Stimulated activated effector memory CD8-positive, alpha-beta T cell treated with anti-CD3 and anti-CD28 coated beads, Interleukin-12 subunit alpha, Interleukin-12 subunit beta, amount 100 ng/mL, for 72 hours (primary cell): ENCODE measurements around the gene SCAPER.
"Not testable (repeated sequence)": the region's sequence is repeated elsewhere in the genome, so short reads cannot be mapped to it uniquely, and the experiment has no call there.

Experiments used
- ATAC-seq: fragments of 150-1000 bp; cut with Tn5 transposase; 2 replicates; pipeline ENCODE4 v1.10.0; 2021
- DNase-seq, 2 donors: peaks; one replicate each; pipeline ENCODE4 v3.0.0; 2021 to 2022; ENCODE audit warnings: low spot score in 2 of 2
- H3K27ac Mint-ChIP-seq: one replicate; pipeline ENCODE4 v1.8.0; 2022; ENCODE audit warnings: mild to moderate bottlenecking, mixed read lengths
- H3K36me3 Mint-ChIP-seq: one replicate; pipeline ENCODE4 v1.8.0; 2022; ENCODE audit warnings: mild to moderate bottlenecking, mixed read lengths
- H3K4me1 Mint-ChIP-seq: one replicate; pipeline ENCODE4 v1.8.0; 2022; ENCODE audit warnings: mixed read lengths
- H3K4me3 Mint-ChIP-seq: one replicate; pipeline ENCODE4 v1.8.0; 2022; ENCODE audit warnings: mild to moderate bottlenecking, mixed read lengths
- H3K9me3 Mint-ChIP-seq: one replicate; pipeline ENCODE4 v1.8.0; 2022; ENCODE audit warnings: mixed read lengths

The SCAPER gene

GRCh38 chr15:76325704-76326103 lies 579.4 kb downstream of the SCAPER start:
- Mint-ChIP-seq H3K9me3 (no peaks in the 10 kb centered on the region), H3K4me1 (no peaks in the 10 kb centered on the region), H3K36me3 (no peaks in the 10 kb centered on the region), H3K27ac (no peak overlapping the region), H3K4me3 (no peak overlapping the region)
- ATAC-seq: no peak
- no peak for DNase-seq

GRCh38 chr15:76324066-76324465 lies 581.1 kb downstream of the SCAPER start:
- ATAC-seq (no peak), DNase-seq (no peak)
- no peaks in the 10 kb centered on the region for H3K4me1 Mint-ChIP-seq

GRCh38 chr15:76321602-76322001 lies 583.5 kb downstream of the SCAPER start:
- H3K36me3 Mint-ChIP-seq: no peaks in the 10 kb centered on the region
- H3K9me3 Mint-ChIP-seq: no peaks in the 10 kb centered on the region
- ATAC-seq (no peak), DNase-seq (no peak)
- H3K4me3 Mint-ChIP-seq: no peak overlapping the region
- H3K4me1 Mint-ChIP-seq: no peaks in the 10 kb centered on the region
- H3K27ac Mint-ChIP-seq: no peak overlapping the region

More at GRCh38 chr15:76324066-76324465, 581.1 kb downstream of the SCAPER start:
- Mint-ChIP-seq H3K9me3 (no peaks in the 10 kb centered on the region), H3K27ac (no peak overlapping the region), H3K4me3 (no peak overlapping the region), H3K36me3 (no peaks in the 10 kb centered on the region)

GRCh38 chr15:76321171-76321570 lies 584.0 kb downstream of the SCAPER start:
- ATAC-seq: no peak
- no peaks in the 10 kb centered on the region for H3K9me3 Mint-ChIP-seq
- no peaks in the 10 kb centered on the region for H3K36me3 Mint-ChIP-seq
- DNase-seq: no peak
- H3K4me3 Mint-ChIP-seq: no peak overlapping the region
- H3K27ac Mint-ChIP-seq: no peak overlapping the region
- H3K4me1 Mint-ChIP-seq: no peaks in the 10 kb centered on the region

GRCh38 chr15:76320012-76320411 lies 585.1 kb downstream of the SCAPER start:
- DNase-seq (no peak), ATAC-seq (no peak)
- Mint-ChIP-seq H3K36me3 (no peaks in the 10 kb centered on the region), H3K9me3 (no peaks in the 10 kb centered on the region), H3K4me1 (no peaks in the 10 kb centered on the region), H3K27ac (no peak overlapping the region), H3K4me3 (no peak overlapping the region)

GRCh38 chr15:76313731-76314130 lies 591.4 kb downstream of the SCAPER start:
- H3K4me3 Mint-ChIP-seq: no peak overlapping the region
- DNase-seq (no peak), ATAC-seq (no peak)
- H3K4me1 Mint-ChIP-seq: peaks cover 15% of the 10 kb centered on the region
- H3K9me3 Mint-ChIP-seq: no peaks in the 10 kb centered on the region
- no peak overlapping the region for H3K27ac Mint-ChIP-seq
- H3K36me3 Mint-ChIP-seq: peaks cover 11% of the 10 kb centered on the region

- not testable (repeated sequence) for H3K9me3 Mint-ChIP-seq, H3K27ac Mint-ChIP-seq, ATAC-seq, DNase-seq
- Mint-ChIP-seq H3K4me1 (peaks cover 15% of the 10 kb centered on the region), H3K4me3 (peak overlapping the region; percentile 77), H3K36me3 (peaks cover 11% of the 10 kb centered on the region)
Measured at GRCh38 chr15:76313175-76313567, 592.0 kb downstream of the SCAPER start.

- DNase-seq (no peak), ATAC-seq (no peak)
- Mint-ChIP-seq H3K4me1 (peaks cover 15% of the 10 kb centered on the region), H3K27ac (no peak overlapping the region), H3K4me3 (peak overlapping the region; percentile 77), H3K36me3 (peaks cover 11% of the 10 kb centered on the region), H3K9me3 (no peaks in the 10 kb centered on the region)
Measured at GRCh38 chr15:76312540-76313174, 592.5 kb downstream of the SCAPER start.

GRCh38 chr15:76311100-76311953 lies 593.8 kb downstream of the SCAPER start, which contains the start of gene ETFA:
ETFA (minus strand) TSS chr15:76311469; CDS start chr15:76311388, 81 bp downstream.
- peaks cover 15% of the 10 kb centered on the region for H3K4me1 Mint-ChIP-seq
- DNase-seq (peak; percentile 93 to 96), ATAC-seq (peak; percentile 99)
- peaks cover 16% of the 10 kb centered on the region for H3K36me3 Mint-ChIP-seq
- no peaks in the 10 kb centered on the region for H3K9me3 Mint-ChIP-seq
- H3K4me3 Mint-ChIP-seq: peak within 1 kb of the TSS; percentile 77
- H3K27ac Mint-ChIP-seq: peak within 1 kb of the TSS; percentile 86

GRCh38 chr15:76310475-76311099 lies 594.6 kb downstream of the SCAPER start:
- Mint-ChIP-seq H3K4me3 (peak overlapping the region; percentile 77), H3K4me1 (peaks cover 19% of the 10 kb centered on the region), H3K36me3 (peaks cover 16% of the 10 kb centered on the region), H3K27ac (peak overlapping the region; percentile 86), H3K9me3 (no peaks in the 10 kb centered on the region)
- no peak for DNase-seq
- ATAC-seq: peak; percentile 17

- Mint-ChIP-seq H3K9me3 (no peaks in the 10 kb centered on the region), H3K27ac (peak overlapping the region; percentile 86), H3K4me3 (peak overlapping the region; percentile 77), H3K4me1 (peaks cover 26% of the 10 kb centered on the region), H3K36me3 (peaks cover 16% of the 10 kb centered on the region)
- DNase-seq (no peak), ATAC-seq (no peak)
Measured at GRCh38 chr15:76309601-76310330, 595.4 kb downstream of the SCAPER start.

- no peak for ATAC-seq
- peaks cover 5% of the 10 kb centered on the region for H3K36me3 Mint-ChIP-seq
- no peaks in the 10 kb centered on the region for H3K9me3 Mint-ChIP-seq
- DNase-seq: no peak
- H3K27ac Mint-ChIP-seq: no peak overlapping the region
- no peak overlapping the region for H3K4me3 Mint-ChIP-seq
- H3K4me1 Mint-ChIP-seq: peaks cover 11% of the 10 kb centered on the region
Measured at GRCh38 chr15:76303909-76304308, 601.2 kb downstream of the SCAPER start.

- ATAC-seq (no peak), DNase-seq (no peak)
- Mint-ChIP-seq H3K4me3 (no peak overlapping the region), H3K4me1 (peaks cover 8% of the 10 kb centered on the region), H3K27ac (no peak overlapping the region), H3K9me3 (no peaks in the 10 kb centered on the region), H3K36me3 (no peaks in the 10 kb centered on the region)
Measured at GRCh38 chr15:76299786-76300185, 605.4 kb downstream of the SCAPER start.

- H3K36me3 Mint-ChIP-seq: no peaks in the 10 kb centered on the region
- DNase-seq: no peak
- no peak overlapping the region for H3K27ac Mint-ChIP-seq
- H3K9me3 Mint-ChIP-seq: no peaks in the 10 kb centered on the region
- no peak for ATAC-seq
- no peak overlapping the region for H3K4me3 Mint-ChIP-seq
- peaks cover 9% of the 10 kb centered on the region for H3K4me1 Mint-ChIP-seq
Measured at GRCh38 chr15:76298986-76299385, 606.2 kb downstream of the SCAPER start.

- not testable (repeated sequence) for H3K36me3 Mint-ChIP-seq, ATAC-seq, H3K27ac Mint-ChIP-seq, H3K4me3 Mint-ChIP-seq, DNase-seq, H3K9me3 Mint-ChIP-seq
- H3K4me1 Mint-ChIP-seq: peaks cover 17% of the 10 kb centered on the region
Measured at GRCh38 chr15:76297951-76298350, 607.2 kb downstream of the SCAPER start.
